ENCODE data around the gene CACNA1C.

Gene CACNA1C

GRCh38 chr12:2290091-2290490, 237.3 kb downstream of the CACNA1C start:
- POLR2A ChIA-PET, result no interaction called here
- Histone ChIP-seq H3K27ac (ENCODE audit: insufficient read depth in 1 of 2, low read depth in 1 of 2, low read length in 2 of 2, poor library complexity in 1 of 2, severe bottlenecking in 2 of 2) (no peak overlapping the region), H3K9me3 (ENCODE audit: control extremely low read depth in 1 of 5, control insufficient read depth in 4 of 5, insufficient read depth in 2 of 5, low read depth in 1 of 5, low read length in 4 of 5) (no peaks in the 10 kb centered on the region), H3K4me1 (ENCODE audit: control extremely low read depth in 1 of 4, control insufficient read depth in 4 of 4, insufficient read depth in 4 of 4, low read length in 3 of 4) (peaks cover 3 to 82% (median 36%) of the 10 kb centered on the region in 4 experiments), H3K27me3 (replicated peaks in 2 of 5; ENCODE audit: control insufficient read depth in 4 of 5, insufficient read depth in 5 of 5, low read length in 4 of 5) (no peaks in the 10 kb centered on the region), H3K36me3 (ENCODE audit: control insufficient read depth in 4 of 4, insufficient read depth in 4 of 4, low read length in 3 of 4) (no peaks in the 10 kb centered on the region), H3K4me3 (ENCODE audit: control insufficient read depth in 1 of 7, extremely low read depth in 1 of 7, insufficient read depth in 4 of 7, low read depth in 2 of 7, low read length in 6 of 7) (no peak overlapping the region)
- 91% methylated on average over 4 of the region's 4 CpGs for WGBS (ENCODE audit: insufficient coverage)
- CTCF ChIA-PET, result interaction anchor here (1.1 to 5.7 kb wide), 7 partner anchors 11 to 293 kb away, joined by 3 to 35 read pairs (median 6); no protein-coding TSS in a partner anchor
- no peak for DNase-seq

GRCh38 chr12:2290516-2291065, 237.8 kb downstream of the CACNA1C start:
- 81% methylated on average over 5 of the region's 6 CpGs for WGBS (ENCODE audit: insufficient coverage)
- H3K9me3 ChIP-seq (ENCODE audit: control extremely low read depth in 1 of 5, control insufficient read depth in 4 of 5, insufficient read depth in 2 of 5, low read depth in 1 of 5, low read length in 4 of 5), result no peaks in the 10 kb centered on the region
- no peak overlapping the region for H3K4me3 ChIP-seq (ENCODE audit: control insufficient read depth in 1 of 7, extremely low read depth in 1 of 7, insufficient read depth in 4 of 7, low read depth in 2 of 7, low read length in 6 of 7)
- H3K36me3 ChIP-seq (ENCODE audit: control insufficient read depth in 4 of 4, insufficient read depth in 4 of 4, low read length in 3 of 4), result no peaks in the 10 kb centered on the region
- H3K27me3 ChIP-seq (replicated peaks in 2 of 5; ENCODE audit: control insufficient read depth in 4 of 5, insufficient read depth in 5 of 5, low read length in 4 of 5), result no peaks in the 10 kb centered on the region
- ChIA-PET POLR2A (no interaction called here), CTCF (interaction anchor here (1.0 to 5.7 kb wide), 9 partner anchors 10 to 292 kb away, joined by 3 to 35 read pairs (median 6); no protein-coding TSS in a partner anchor)
- no peak for DNase-seq
- H3K4me1 ChIP-seq (ENCODE audit: control extremely low read depth in 1 of 4, control insufficient read depth in 4 of 4, insufficient read depth in 4 of 4, low read length in 3 of 4), result peaks cover 7 to 83% (median 35%) of the 10 kb centered on the region in 4 experiments
- no peak overlapping the region for H3K27ac ChIP-seq (ENCODE audit: insufficient read depth in 1 of 2, low read depth in 1 of 2, low read length in 2 of 2, poor library complexity in 1 of 2, severe bottlenecking in 2 of 2)

- Histone ChIP-seq H3K4me1 (ENCODE audit: control extremely low read depth in 1 of 4, control insufficient read depth in 4 of 4, insufficient read depth in 4 of 4, low read length in 3 of 4) (peaks cover 7 to 84% (median 37%) of the 10 kb centered on the region in 4 experiments), H3K27ac (ENCODE audit: insufficient read depth in 1 of 2, low read depth in 1 of 2, low read length in 2 of 2, poor library complexity in 1 of 2, severe bottlenecking in 2 of 2) (no peak overlapping the region), H3K4me3 (ENCODE audit: control insufficient read depth in 1 of 7, extremely low read depth in 1 of 7, insufficient read depth in 4 of 7, low read depth in 2 of 7, low read length in 6 of 7) (no peak overlapping the region), H3K27me3 (replicated peaks in 2 of 5; ENCODE audit: control insufficient read depth in 4 of 5, insufficient read depth in 5 of 5, low read length in 4 of 5) (no peaks in the 10 kb centered on the region), H3K36me3 (ENCODE audit: control insufficient read depth in 4 of 4, insufficient read depth in 4 of 4, low read length in 3 of 4) (no peaks in the 10 kb centered on the region), H3K9me3 (ENCODE audit: control extremely low read depth in 1 of 5, control insufficient read depth in 4 of 5, insufficient read depth in 2 of 5, low read depth in 1 of 5, low read length in 4 of 5) (no peaks in the 10 kb centered on the region)
- ChIA-PET CTCF (interaction anchor here (0.6 to 5.7 kb wide), 12 partner anchors 9 to 714 kb away, joined by 3 to 35 read pairs (median 4); no protein-coding TSS in a partner anchor), POLR2A (no interaction called here)
- 80% methylated on average over 13 of the region's 15 CpGs for WGBS (ENCODE audit: insufficient coverage)
- peak; percentile 57 to 74 (median 69) for DNase-seq
Observed at GRCh38 chr12:2291182-2291832, 238.5 kb downstream of the CACNA1C start.

GRCh38 chr12:2291947-2292346, 239.2 kb downstream of the CACNA1C start:
- Histone ChIP-seq H3K27me3 (replicated peaks in 2 of 5; ENCODE audit: control insufficient read depth in 4 of 5, insufficient read depth in 5 of 5, low read length in 4 of 5) (no peaks in the 10 kb centered on the region), H3K27ac (ENCODE audit: insufficient read depth in 1 of 2, low read depth in 1 of 2, low read length in 2 of 2, poor library complexity in 1 of 2, severe bottlenecking in 2 of 2) (no peak overlapping the region), H3K36me3 (ENCODE audit: control insufficient read depth in 4 of 4, insufficient read depth in 4 of 4, low read length in 3 of 4) (no peaks in the 10 kb centered on the region), H3K4me1 (ENCODE audit: control extremely low read depth in 1 of 4, control insufficient read depth in 4 of 4, insufficient read depth in 4 of 4, low read length in 3 of 4) (peaks cover 7 to 84% (median 41%) of the 10 kb centered on the region in 4 experiments), H3K4me3 (ENCODE audit: control insufficient read depth in 1 of 7, extremely low read depth in 1 of 7, insufficient read depth in 4 of 7, low read depth in 2 of 7, low read length in 6 of 7) (no peak overlapping the region), H3K9me3 (ENCODE audit: control extremely low read depth in 1 of 5, control insufficient read depth in 4 of 5, insufficient read depth in 2 of 5, low read depth in 1 of 5, low read length in 4 of 5) (no peaks in the 10 kb centered on the region)
- no peak for DNase-seq
- POLR2A ChIA-PET, result no interaction called here
- 94% methylated on average over 3 of the region's 3 CpGs for WGBS (ENCODE audit: insufficient coverage)
- CTCF ChIA-PET, result interaction anchor here (0.6 to 5.7 kb wide), 13 partner anchors 9 to 713 kb away, joined by 3 to 35 read pairs (median 4); no protein-coding TSS in a partner anchor

- Histone ChIP-seq H3K27me3 (replicated peaks in 2 of 5; ENCODE audit: control insufficient read depth in 4 of 5, insufficient read depth in 5 of 5, low read length in 4 of 5) (no peaks in the 10 kb centered on the region), H3K9me3 (ENCODE audit: control extremely low read depth in 1 of 5, control insufficient read depth in 4 of 5, insufficient read depth in 2 of 5, low read depth in 1 of 5, low read length in 4 of 5) (no peaks in the 10 kb centered on the region), H3K4me3 (ENCODE audit: control insufficient read depth in 1 of 7, extremely low read depth in 1 of 7, insufficient read depth in 4 of 7, low read depth in 2 of 7, low read length in 6 of 7) (no peak overlapping the region), H3K4me1 (ENCODE audit: control extremely low read depth in 1 of 4, control insufficient read depth in 4 of 4, insufficient read depth in 4 of 4, low read length in 3 of 4) (peaks cover 8 to 85% (median 40%) of the 10 kb centered on the region in 4 experiments), H3K36me3 (ENCODE audit: control insufficient read depth in 4 of 4, insufficient read depth in 4 of 4, low read length in 3 of 4) (no peaks in the 10 kb centered on the region), H3K27ac (ENCODE audit: insufficient read depth in 1 of 2, low read depth in 1 of 2, low read length in 2 of 2, poor library complexity in 1 of 2, severe bottlenecking in 2 of 2) (no peak overlapping the region)
- ChIA-PET POLR2A (no interaction called here), CTCF (interaction anchor here (0.8 to 5.7 kb wide), 7 partner anchors 8 to 291 kb away, joined by 3 to 25 read pairs (median 4); no protein-coding TSS in a partner anchor)
- DNase-seq, result no peak
- WGBS (ENCODE audit: insufficient coverage), result 100% methylated on average over 2 of the region's 6 CpGs
Observed at GRCh38 chr12:2292560-2292959, 239.8 kb downstream of the CACNA1C start.

GRCh38 chr12:2294651-2295475, 242.1 kb downstream of the CACNA1C start:
- Histone ChIP-seq H3K27me3 (replicated peaks in 2 of 5; ENCODE audit: control insufficient read depth in 4 of 5, insufficient read depth in 5 of 5, low read length in 4 of 5) (no peaks in the 10 kb centered on the region), H3K27ac (ENCODE audit: insufficient read depth in 1 of 2, low read depth in 1 of 2, low read length in 2 of 2, poor library complexity in 1 of 2, severe bottlenecking in 2 of 2) (no peak overlapping the region), H3K4me3 (ENCODE audit: control insufficient read depth in 1 of 7, extremely low read depth in 1 of 7, insufficient read depth in 4 of 7, low read depth in 2 of 7, low read length in 6 of 7) (peak overlapping the region in 1 of 7 experiments; percentile 19), H3K4me1 (ENCODE audit: control extremely low read depth in 1 of 4, control insufficient read depth in 4 of 4, insufficient read depth in 4 of 4, low read length in 3 of 4) (peaks cover 7 to 82% (median 44%) of the 10 kb centered on the region in 4 experiments), H3K36me3 (ENCODE audit: control insufficient read depth in 4 of 4, insufficient read depth in 4 of 4, low read length in 3 of 4) (no peaks in the 10 kb centered on the region), H3K9me3 (ENCODE audit: control extremely low read depth in 1 of 5, control insufficient read depth in 4 of 5, insufficient read depth in 2 of 5, low read depth in 1 of 5, low read length in 4 of 5) (no peaks in the 10 kb centered on the region)
- ChIA-PET CTCF (interaction anchor here (1.4 to 2.6 kb wide), 3 partner anchors 9 to 11 kb away, joined by 5 to 11 read pairs (median 6); no protein-coding TSS in a partner anchor), POLR2A (no interaction called here)
- DNase-seq, result peak; percentile 61 to 86 (median 85)
- 58% methylated on average over 16 of the region's 20 CpGs for WGBS (ENCODE audit: insufficient coverage)

All from common myeloid progenitor, CD34-positive (primary cell).